Karpas-422 (cell line): ENCODE data around the gene MAB21L3. TPM values are rescaled to one million over a fixed set of nuclear protein-coding genes. Genes with fewer than 3 reads are reported as not detected.

Experiments used
- DNase-seq: peaks from one replicate; pipeline ENCODE4 v3.0.0-alpha.2; 2015
- H2AFZ ChIP-seq: fragments of 200-600 bp; sonication (generic); 2 replicates; pipeline ENCODE4 v1.6.1; 2014; ENCODE audit warnings: antibody characterized with exemption, low read length, mixed read lengths
- H3K27ac ChIP-seq: fragments of 200-600 bp; sonication (generic); 2 replicates; pipeline ENCODE4 v1.5.1; 2014; ENCODE audit warnings: mild to moderate bottlenecking, low read length, moderate library complexity
- H3K27me3 ChIP-seq: fragments of 200-600 bp; sonication (generic); 2 replicates; pipeline ENCODE4 v1.6.1; 2014; ENCODE audit warnings: low read length, mixed read lengths
- H3K36me3 ChIP-seq: fragments of 200-600 bp; sonication (generic); 2 replicates; pipeline ENCODE4 v1.6.1; 2014; ENCODE audit warnings: low read length, mixed read lengths; ENCODE audit not compliant: insufficient read depth
- H3K4me1 ChIP-seq: fragments of 200-600 bp; sonication (generic); 2 replicates; pipeline ENCODE4 v1.6.1; 2014; ENCODE audit warnings: mild to moderate bottlenecking, low read length, mixed read lengths
- H3K4me2 ChIP-seq: fragments of 200-600 bp; sonication (generic); 2 replicates; pipeline ENCODE4 v1.6.1; 2014; ENCODE audit warnings: low read length, low read depth, mild to moderate bottlenecking; ENCODE audit not compliant: poor library complexity, severe bottlenecking
- H3K4me3 ChIP-seq: fragments of 200-600 bp; sonication (generic); 2 replicates; pipeline ENCODE4 v1.5.1; 2014; ENCODE audit warnings: mild to moderate bottlenecking, antibody characterized with exemption, low read length, mixed read lengths
- H3K79me2 ChIP-seq: fragments of 200-600 bp; sonication (generic); 2 replicates; pipeline ENCODE4 v1.6.1; 2014; ENCODE audit warnings: mild to moderate bottlenecking, low read length, mixed read lengths
- H3K9ac ChIP-seq: fragments of 200-600 bp; sonication (generic); 2 replicates; pipeline ENCODE4 v1.6.0; 2014; ENCODE audit warnings: low read length
- H3K9me2 ChIP-seq: fragments of 200-600 bp; sonication (generic), shearing (Covaris generic); replicated peaks from 2 replicates; pipeline ENCODE4 v1.6.0; 2014; ENCODE audit warnings: mild to moderate bottlenecking, low read length, moderate library complexity; ENCODE audit not compliant: insufficient read depth
- H3K9me3 ChIP-seq: fragments of 300-700, 200-600 bp; sonication (generic); 2 replicates; pipeline ENCODE4 v1.6.1; 2014; ENCODE audit warnings: low read length, mixed read lengths
- H4K20me1 ChIP-seq: fragments of 200-600 bp; sonication (generic); 2 replicates; pipeline ENCODE4 v1.6.1; 2014; ENCODE audit warnings: mild to moderate bottlenecking, antibody characterized with exemption, low read length, low read depth; ENCODE audit not compliant: insufficient read depth
- total RNA-seq: library from RNA; depleted of rRNA; stranded (reverse); fragments of >200 nt; shearing (Covaris generic); gene quantifications from 2 replicates; pipeline ENCODE4 v1.2.3, GENCODE V29; 2014; ENCODE audit warnings: low replicate concordance

Gene MAB21L3
- total RNA-seq, 1 experiment from 2014 or later: not detected

- Histone ChIP-seq H3K9me2 (no peaks in the 10 kb centered on the region), H2AFZ (no peak overlapping the region), H3K79me2 (no peaks in the 10 kb centered on the region), H3K9ac (no peak overlapping the region), H3K9me3 (no peaks in the 10 kb centered on the region), H3K27me3 (no peaks in the 10 kb centered on the region), H3K4me2 (no peak overlapping the region), H3K4me3 (no peak overlapping the region), H3K36me3 (no peaks in the 10 kb centered on the region), H4K20me1 (no peaks in the 10 kb centered on the region), H3K27ac (no peak overlapping the region), H3K4me1 (peaks cover 39% of the 10 kb centered on the region)
- DNase-seq: no peak
Measured at GRCh38 chr1:116159177-116159576, 48.0 kb downstream of the MAB21L3 start.

- Histone ChIP-seq H3K4me2 (no peak overlapping the region), H4K20me1 (no peaks in the 10 kb centered on the region), H3K79me2 (no peaks in the 10 kb centered on the region), H3K36me3 (no peaks in the 10 kb centered on the region), H3K9me2 (no peaks in the 10 kb centered on the region), H3K4me1 (peaks cover 43% of the 10 kb centered on the region), H3K9ac (no peak overlapping the region), H2AFZ (no peak overlapping the region), H3K27ac (no peak overlapping the region), H3K9me3 (no peaks in the 10 kb centered on the region), H3K27me3 (no peaks in the 10 kb centered on the region), H3K4me3 (no peak overlapping the region)
- DNase-seq: no peak
Measured at GRCh38 chr1:116159611-116160010, 48.4 kb downstream of the MAB21L3 start.

GRCh38 chr1:116161390-116161789, 50.2 kb downstream of the MAB21L3 start:
- H3K4me3 ChIP-seq: no peak overlapping the region
- no peaks in the 10 kb centered on the region for H3K9me3 ChIP-seq
- H3K27me3 ChIP-seq: no peaks in the 10 kb centered on the region
- no peak overlapping the region for H3K27ac ChIP-seq
- no peaks in the 10 kb centered on the region for H4K20me1 ChIP-seq
- no peak for DNase-seq
- H3K36me3 ChIP-seq: no peaks in the 10 kb centered on the region
- no peak overlapping the region for H3K9ac ChIP-seq
- H3K4me2 ChIP-seq: no peak overlapping the region
- no peaks in the 10 kb centered on the region for H3K79me2 ChIP-seq
- H3K4me1 ChIP-seq: peaks cover 40% of the 10 kb centered on the region
- no peak overlapping the region for H2AFZ ChIP-seq
- no peaks in the 10 kb centered on the region for H3K9me2 ChIP-seq

GRCh38 chr1:116161877-116162390, 50.7 kb downstream of the MAB21L3 start:
- Histone ChIP-seq H3K4me2 (no peak overlapping the region), H3K79me2 (no peaks in the 10 kb centered on the region), H3K9me2 (no peaks in the 10 kb centered on the region), H3K4me1 (peaks cover 38% of the 10 kb centered on the region), H3K9ac (no peak overlapping the region), H3K27ac (no peak overlapping the region), H3K9me3 (no peaks in the 10 kb centered on the region), H3K4me3 (no peak overlapping the region), H3K27me3 (no peaks in the 10 kb centered on the region), H2AFZ (no peak overlapping the region), H3K36me3 (no peaks in the 10 kb centered on the region), H4K20me1 (no peaks in the 10 kb centered on the region)
- no peak for DNase-seq

- Histone ChIP-seq H2AFZ (peak overlapping the region; percentile 64; the same call in 1 of the 2 replicates), H3K27ac (no peak overlapping the region), H3K36me3 (no peaks in the 10 kb centered on the region), H4K20me1 (no peaks in the 10 kb centered on the region), H3K79me2 (no peaks in the 10 kb centered on the region), H3K9me2 (no peaks in the 10 kb centered on the region), H3K9ac (no peak overlapping the region), H3K4me2 (no peak overlapping the region), H3K4me3 (no peak overlapping the region), H3K9me3 (no peaks in the 10 kb centered on the region), H3K27me3 (no peaks in the 10 kb centered on the region), H3K4me1 (peaks cover 44% of the 10 kb centered on the region)
- no peak for DNase-seq
Measured at GRCh38 chr1:116163533-116163932, 52.3 kb downstream of the MAB21L3 start.

- no peaks in the 10 kb centered on the region for H3K9me3 ChIP-seq
- no peak overlapping the region for H3K27ac ChIP-seq
- peak overlapping the region; percentile 36 for H3K9ac ChIP-seq
- DNase-seq: no peak
- H3K36me3 ChIP-seq: no peaks in the 10 kb centered on the region
- H3K4me3 ChIP-seq: no peak overlapping the region
- peak overlapping the region; percentile 64; the same call in 1 of the 2 replicates for H2AFZ ChIP-seq
- no peaks in the 10 kb centered on the region for H3K79me2 ChIP-seq
- H3K27me3 ChIP-seq: no peaks in the 10 kb centered on the region
- no peaks in the 10 kb centered on the region for H4K20me1 ChIP-seq
- no peaks in the 10 kb centered on the region for H3K9me2 ChIP-seq
- H3K4me1 ChIP-seq: peaks cover 50% of the 10 kb centered on the region
- no peak overlapping the region for H3K4me2 ChIP-seq
Measured at GRCh38 chr1:116164150-116164549, 53.0 kb downstream of the MAB21L3 start.

GRCh38 chr1:116164604-116165368, 53.6 kb downstream of the MAB21L3 start:
- Histone ChIP-seq H3K27ac (no peak overlapping the region), H3K9me3 (no peaks in the 10 kb centered on the region), H3K4me2 (no peak overlapping the region), H3K4me1 (peaks cover 48% of the 10 kb centered on the region), H3K36me3 (no peaks in the 10 kb centered on the region), H3K9ac (peak overlapping the region; percentile 36; the same call in 1 of the 2 replicates), H3K4me3 (no peak overlapping the region), H3K27me3 (no peaks in the 10 kb centered on the region), H2AFZ (no peak overlapping the region), H3K9me2 (no peaks in the 10 kb centered on the region), H4K20me1 (no peaks in the 10 kb centered on the region), H3K79me2 (no peaks in the 10 kb centered on the region)
- DNase-seq: no peak

GRCh38 chr1:116165572-116165971, 54.4 kb downstream of the MAB21L3 start:
- Histone ChIP-seq H3K4me3 (no peak overlapping the region), H3K79me2 (no peaks in the 10 kb centered on the region), H4K20me1 (no peaks in the 10 kb centered on the region), H3K9me3 (no peaks in the 10 kb centered on the region), H3K27me3 (no peaks in the 10 kb centered on the region), H3K4me2 (no peak overlapping the region), H3K4me1 (peaks cover 48% of the 10 kb centered on the region), H2AFZ (no peak overlapping the region), H3K36me3 (no peaks in the 10 kb centered on the region), H3K9ac (no peak overlapping the region), H3K9me2 (no peaks in the 10 kb centered on the region), H3K27ac (no peak overlapping the region)
- no peak for DNase-seq
